Measurements from ENCODE around the gene AFMID. TPM values are rescaled to one million over a fixed set of nuclear protein-coding genes. Genes with fewer than 3 reads are reported as not detected.
"Not testable (repeated sequence)": the region's sequence is repeated elsewhere in the genome, so short reads cannot be mapped to it uniquely, and the experiment has no call there.

Gene AFMID
- total and polyA plus RNA-seq, 9 donors = 32.4 to 69.5 (median 41.2) TPM

DNA sequence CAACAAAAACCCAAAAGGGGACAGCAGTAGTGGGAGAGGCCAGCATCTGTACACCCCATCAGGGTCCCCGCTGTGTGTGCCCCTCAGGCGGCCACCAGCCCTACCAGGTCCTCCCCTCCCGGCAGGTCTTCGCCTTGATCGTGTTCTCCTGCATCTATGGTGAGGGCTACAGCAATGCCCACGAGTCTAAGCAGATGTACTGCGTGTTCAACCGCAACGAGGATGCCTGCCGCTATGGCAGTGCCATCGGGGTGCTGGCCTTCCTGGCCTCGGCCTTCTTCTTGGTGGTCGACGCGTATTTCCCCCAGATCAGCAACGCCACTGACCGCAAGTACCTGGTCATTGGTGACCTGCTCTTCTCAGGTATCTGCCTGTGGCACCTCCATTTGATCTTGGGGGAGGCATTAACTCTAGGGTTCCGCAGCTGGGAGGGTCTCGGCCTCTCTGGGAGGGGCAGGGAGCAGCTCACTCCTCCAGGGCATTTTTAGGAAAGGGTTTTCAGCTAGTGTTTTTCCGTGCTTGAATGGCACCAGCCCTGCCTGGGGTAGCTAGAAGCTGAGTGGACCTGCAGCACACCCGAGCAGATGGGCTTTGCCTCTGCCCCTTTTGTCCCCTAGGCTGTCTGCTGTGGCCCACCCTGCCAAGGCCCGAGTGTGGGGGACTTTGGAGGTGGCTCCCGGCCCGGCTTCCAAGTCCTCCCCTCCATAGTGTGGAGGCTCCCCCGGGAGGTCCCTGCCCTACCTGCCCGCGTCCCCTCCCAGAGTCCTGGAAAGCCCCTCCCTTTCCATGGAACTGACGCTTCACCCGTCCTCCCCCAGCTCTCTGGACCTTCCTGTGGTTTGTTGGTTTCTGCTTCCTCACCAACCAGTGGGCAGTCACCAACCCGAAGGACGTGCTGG is 16.2 kb upstream of the AFMID start:
- Histone ChIP-seq H3K27me3 (no peaks in the 10 kb centered on the region), H3K27ac (no peak overlapping the region), H3K4me3 (no peak overlapping the region), H3K36me3 (no peaks in the 10 kb centered on the region), H3K4me1 (ENCODE audit: insufficient read depth) (peaks cover 20% of the 10 kb centered on the region), H3K9me3 (no peaks in the 10 kb centered on the region)
- no peak for TF ChIP-seq EP300 (IDR thresholded peaks at IDR 0.05)
- TF ChIP-seq, protein P1, sequence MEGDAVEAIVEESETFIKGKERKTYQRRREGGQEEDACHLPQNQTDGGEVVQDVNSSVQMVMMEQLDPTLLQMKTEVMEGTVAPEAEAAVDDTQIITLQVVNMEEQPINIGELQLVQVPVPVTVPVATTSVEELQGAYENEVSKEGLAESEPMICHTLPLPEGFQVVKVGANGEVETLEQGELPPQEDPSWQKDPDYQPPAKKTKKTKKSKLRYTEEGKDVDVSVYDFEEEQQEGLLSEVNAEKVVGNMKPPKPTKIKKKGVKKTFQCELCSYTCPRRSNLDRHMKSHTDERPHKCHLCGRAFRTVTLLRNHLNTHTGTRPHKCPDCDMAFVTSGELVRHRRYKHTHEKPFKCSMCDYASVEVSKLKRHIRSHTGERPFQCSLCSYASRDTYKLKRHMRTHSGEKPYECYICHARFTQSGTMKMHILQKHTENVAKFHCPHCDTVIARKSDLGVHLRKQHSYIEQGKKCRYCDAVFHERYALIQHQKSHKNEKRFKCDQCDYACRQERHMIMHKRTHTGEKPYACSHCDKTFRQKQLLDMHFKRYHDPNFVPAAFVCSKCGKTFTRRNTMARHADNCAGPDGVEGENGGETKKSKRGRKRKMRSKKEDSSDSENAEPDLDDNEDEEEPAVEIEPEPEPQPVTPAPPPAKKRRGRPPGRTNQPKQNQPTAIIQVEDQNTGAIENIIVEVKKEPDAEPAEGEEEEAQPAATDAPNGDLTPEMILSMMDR (IDR thresholded peaks at IDR 0.05) = no peak
- TF ChIP-seq POLR2A (IDR thresholded peaks at IDR 0.05) = no peak
- no peak for DNase-seq
- intact Hi-C loops (cut with DNase I) = no loop called here
- WGBS, 3 donors = 88 to 93% (median 90%) methylated on average over 31 of the region's 31 CpGs

GRCh38 chr17:78171591-78172248 is 15.4 kb upstream of the AFMID start:
- WGBS, 3 donors = 84 to 90% (median 88%) methylated on average over 19 of the region's 19 CpGs
- Histone ChIP-seq H3K4me1 (ENCODE audit: insufficient read depth) (peaks cover 20% of the 10 kb centered on the region), H3K27ac (peak overlapping the region; percentile 64 to 77)
- H3K27me3 ChIP-seq; intact Hi-C loops (cut with DNase I); H3K9me3 ChIP-seq; H3K36me3 ChIP-seq; H3K4me3 ChIP-seq: not testable (repeated sequence)
- DNase-seq = peak in 1 of 5 donors; percentile 45

DNA sequence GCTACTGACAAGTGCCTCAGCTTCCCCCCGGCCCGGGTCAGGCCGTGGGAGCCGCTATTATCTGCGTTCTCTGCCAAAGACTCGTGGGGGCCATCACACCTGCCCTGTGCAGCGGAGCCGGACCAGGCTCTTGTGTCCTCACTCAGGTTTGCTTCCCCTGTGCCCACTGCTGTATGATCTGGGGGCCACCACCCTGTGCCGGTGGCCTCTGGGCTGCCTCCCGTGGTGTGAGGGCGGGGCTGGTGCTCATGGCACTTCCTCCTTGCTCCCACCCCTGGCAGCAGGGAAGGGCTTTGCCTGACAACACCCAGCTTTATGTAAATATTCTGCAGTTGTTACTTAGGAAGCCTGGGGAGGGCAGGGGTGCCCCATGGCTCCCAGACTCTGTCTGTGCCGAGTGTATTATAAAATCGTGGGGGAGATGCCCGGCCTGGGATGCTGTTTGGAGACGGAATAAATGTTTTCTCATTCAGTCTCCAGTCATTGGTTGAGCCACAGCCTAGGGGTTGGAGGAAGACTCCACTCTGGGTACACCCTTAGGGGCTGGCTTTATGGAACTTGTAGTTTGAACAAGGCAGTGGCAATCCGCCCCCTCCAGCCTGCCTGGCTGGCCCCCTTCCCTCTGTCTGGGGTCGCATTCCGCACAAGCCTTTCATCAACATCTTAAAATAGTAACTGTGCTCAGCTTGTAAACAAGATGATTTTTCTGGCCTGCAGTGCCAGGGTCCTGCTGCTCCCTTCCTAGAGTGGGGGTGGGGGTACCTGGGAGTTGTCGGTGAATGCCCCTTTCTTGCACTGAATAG is 14.7 kb upstream of the AFMID start:
- peaks cover 20% of the 10 kb centered on the region for H3K4me1 ChIP-seq (ENCODE audit: insufficient read depth)
- no peaks in the 10 kb centered on the region for H3K27me3 ChIP-seq
- no peaks in the 10 kb centered on the region for H3K36me3 ChIP-seq
- peak; percentile 62 to 79 (median 69) for DNase-seq
- intact Hi-C loops (cut with DNase I) = no loop called here
- TF ChIP-seq POLR2A (IDR thresholded peaks at IDR 0.05) (no peak), EP300 (IDR thresholded peaks at IDR 0.05) (no peak)
- TF ChIP-seq, protein P1 (IDR thresholded peaks at IDR 0.05) = no peak
- no peaks in the 10 kb centered on the region for H3K9me3 ChIP-seq
- peak overlapping the region; percentile 64 to 77 for H3K27ac ChIP-seq
- 27 to 39% (median 33%) methylated on average over 19 of the region's 19 CpGs for WGBS, 3 donors
- no peak overlapping the region for H3K4me3 ChIP-seq

DNA sequence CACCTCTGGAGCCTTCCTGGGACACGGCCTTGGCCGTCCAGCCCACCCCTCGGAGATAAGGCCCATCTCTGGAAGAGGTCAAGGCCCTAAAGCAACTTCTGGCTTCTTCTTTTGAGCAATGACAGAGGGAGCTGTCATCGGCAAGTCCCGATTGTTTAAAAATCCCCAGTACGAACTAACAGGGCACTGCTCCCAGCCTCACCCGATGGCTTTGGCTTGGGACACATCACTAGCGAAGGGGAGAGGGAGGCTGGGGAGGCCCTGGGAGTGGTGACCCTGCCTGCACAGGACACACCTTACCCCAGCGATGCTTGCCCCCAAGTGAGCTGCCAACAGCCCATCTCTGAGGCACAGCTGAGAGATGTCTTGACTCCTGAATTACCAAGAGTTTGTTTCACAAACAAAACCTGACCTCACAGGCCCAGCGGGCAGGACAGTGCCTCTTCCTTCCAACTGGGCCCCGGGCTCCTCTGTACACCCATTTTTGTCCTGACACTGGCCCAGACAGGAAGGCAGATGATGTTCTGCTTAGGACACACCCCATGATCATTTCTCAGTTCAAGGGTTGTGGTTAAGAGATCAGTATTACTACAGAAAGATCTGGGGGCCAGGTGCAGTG is 14.0 kb upstream of the AFMID start:
- TF ChIP-seq POLR2A (IDR thresholded peaks at IDR 0.05) (no peak), EP300 (IDR thresholded peaks at IDR 0.05) (no peak)
- TF ChIP-seq, protein P1 (IDR thresholded peaks at IDR 0.05) = no peak
- H3K36me3 ChIP-seq = no peaks in the 10 kb centered on the region
- DNase-seq = peak in 2 of 5 donors; percentile 46 to 58
- intact Hi-C loops (cut with DNase I) = no loop called here
- 23 to 46% (median 33%) methylated on average over 11 of the region's 11 CpGs for WGBS, 3 donors
- H3K4me3 ChIP-seq = no peak overlapping the region
- H3K4me1 ChIP-seq (ENCODE audit: insufficient read depth) = peaks cover 20% of the 10 kb centered on the region
- peak overlapping the region; percentile 64 to 77 for H3K27ac ChIP-seq
- H3K27me3 ChIP-seq = no peaks in the 10 kb centered on the region
- no peaks in the 10 kb centered on the region for H3K9me3 ChIP-seq

Measured in ovary (tissue), 9 donors.